ENCODE results near the gene NTN4. TPM values are rescaled to one million over a fixed set of nuclear protein-coding genes. Genes with fewer than 3 reads are reported as not detected.

Gene NTN4
- total RNA-seq, 1 donor from 2014 or later: 21.2 TPM

GRCh38 chr12:95763809-95764253, 26.7 kb downstream of the NTN4 start:
- TF ChIP-seq CTCF (conservative IDR thresholded peaks at IDR 0.05): no peak
- Mint-ChIP-seq H3K4me1 (ENCODE audit: unreplicated experiment) (no peaks in the 10 kb centered on the region), H3K9me3 (no peaks in the 10 kb centered on the region), H3K4me3 (no peak overlapping the region), H3K27ac (peak overlapping the region; percentile 43), H3K36me3 (peaks cover 4% of the 10 kb centered on the region), H3K27me3 (peaks cover 7% of the 10 kb centered on the region)
- DNase-seq (ENCODE audit: extremely low spot score, unreplicated experiment): no peak

GRCh38 chr12:95762123-95762785, 28.3 kb downstream of the NTN4 start:
- DNase-seq (ENCODE audit: extremely low spot score, unreplicated experiment): no peak
- peak overlapping the region; percentile 74 for H3K27ac Mint-ChIP-seq
- peak overlapping the region; percentile 48 for H3K4me3 Mint-ChIP-seq
- no peak for TF ChIP-seq CTCF (conservative IDR thresholded peaks at IDR 0.05)
- H3K27me3 Mint-ChIP-seq: no peaks in the 10 kb centered on the region
- no peaks in the 10 kb centered on the region for H3K4me1 Mint-ChIP-seq (ENCODE audit: unreplicated experiment)
- no peaks in the 10 kb centered on the region for H3K9me3 Mint-ChIP-seq
- H3K36me3 Mint-ChIP-seq: peaks cover 4% of the 10 kb centered on the region

GRCh38 chr12:95760371-95760770, 30.2 kb downstream of the NTN4 start:
- no peak for DNase-seq (ENCODE audit: extremely low spot score, unreplicated experiment)
- no peaks in the 10 kb centered on the region for H3K27me3 Mint-ChIP-seq
- no peak for TF ChIP-seq CTCF (conservative IDR thresholded peaks at IDR 0.05)
- no peak overlapping the region for H3K4me3 Mint-ChIP-seq
- H3K9me3 Mint-ChIP-seq: no peaks in the 10 kb centered on the region
- H3K27ac Mint-ChIP-seq: no peak overlapping the region
- peaks cover 4% of the 10 kb centered on the region for H3K36me3 Mint-ChIP-seq
- H3K4me1 Mint-ChIP-seq (ENCODE audit: unreplicated experiment): no peaks in the 10 kb centered on the region

- Mint-ChIP-seq H3K4me3 (no peak overlapping the region), H3K27me3 (no peaks in the 10 kb centered on the region), H3K9me3 (no peaks in the 10 kb centered on the region), H3K4me1 (ENCODE audit: unreplicated experiment) (no peaks in the 10 kb centered on the region), H3K36me3 (peaks cover 4% of the 10 kb centered on the region), H3K27ac (no peak overlapping the region)
- TF ChIP-seq CTCF (conservative IDR thresholded peaks at IDR 0.05): no peak
- DNase-seq (ENCODE audit: extremely low spot score, unreplicated experiment): no peak
Measured at GRCh38 chr12:95759718-95760117, 30.8 kb downstream of the NTN4 start.

- Mint-ChIP-seq H3K27ac (no peak overlapping the region), H3K4me3 (no peak overlapping the region), H3K27me3 (no peaks in the 10 kb centered on the region), H3K9me3 (no peaks in the 10 kb centered on the region), H3K36me3 (peaks cover 4% of the 10 kb centered on the region), H3K4me1 (ENCODE audit: unreplicated experiment) (no peaks in the 10 kb centered on the region)
- DNase-seq (ENCODE audit: extremely low spot score, unreplicated experiment): no peak
- no peak for TF ChIP-seq CTCF (conservative IDR thresholded peaks at IDR 0.05)
Measured at GRCh38 chr12:95759039-95759438, 31.5 kb downstream of the NTN4 start.
